Measurements from ENCODE around the gene ANAPC1.
A peak's percentile ranks its signal among the peaks of the same experiment; 100 is the strongest.
"Not testable (repeated sequence)": the region's sequence is repeated elsewhere in the genome, so short reads cannot be mapped to it uniquely, and the experiment has no call there.

Gene ANAPC1, protein sequence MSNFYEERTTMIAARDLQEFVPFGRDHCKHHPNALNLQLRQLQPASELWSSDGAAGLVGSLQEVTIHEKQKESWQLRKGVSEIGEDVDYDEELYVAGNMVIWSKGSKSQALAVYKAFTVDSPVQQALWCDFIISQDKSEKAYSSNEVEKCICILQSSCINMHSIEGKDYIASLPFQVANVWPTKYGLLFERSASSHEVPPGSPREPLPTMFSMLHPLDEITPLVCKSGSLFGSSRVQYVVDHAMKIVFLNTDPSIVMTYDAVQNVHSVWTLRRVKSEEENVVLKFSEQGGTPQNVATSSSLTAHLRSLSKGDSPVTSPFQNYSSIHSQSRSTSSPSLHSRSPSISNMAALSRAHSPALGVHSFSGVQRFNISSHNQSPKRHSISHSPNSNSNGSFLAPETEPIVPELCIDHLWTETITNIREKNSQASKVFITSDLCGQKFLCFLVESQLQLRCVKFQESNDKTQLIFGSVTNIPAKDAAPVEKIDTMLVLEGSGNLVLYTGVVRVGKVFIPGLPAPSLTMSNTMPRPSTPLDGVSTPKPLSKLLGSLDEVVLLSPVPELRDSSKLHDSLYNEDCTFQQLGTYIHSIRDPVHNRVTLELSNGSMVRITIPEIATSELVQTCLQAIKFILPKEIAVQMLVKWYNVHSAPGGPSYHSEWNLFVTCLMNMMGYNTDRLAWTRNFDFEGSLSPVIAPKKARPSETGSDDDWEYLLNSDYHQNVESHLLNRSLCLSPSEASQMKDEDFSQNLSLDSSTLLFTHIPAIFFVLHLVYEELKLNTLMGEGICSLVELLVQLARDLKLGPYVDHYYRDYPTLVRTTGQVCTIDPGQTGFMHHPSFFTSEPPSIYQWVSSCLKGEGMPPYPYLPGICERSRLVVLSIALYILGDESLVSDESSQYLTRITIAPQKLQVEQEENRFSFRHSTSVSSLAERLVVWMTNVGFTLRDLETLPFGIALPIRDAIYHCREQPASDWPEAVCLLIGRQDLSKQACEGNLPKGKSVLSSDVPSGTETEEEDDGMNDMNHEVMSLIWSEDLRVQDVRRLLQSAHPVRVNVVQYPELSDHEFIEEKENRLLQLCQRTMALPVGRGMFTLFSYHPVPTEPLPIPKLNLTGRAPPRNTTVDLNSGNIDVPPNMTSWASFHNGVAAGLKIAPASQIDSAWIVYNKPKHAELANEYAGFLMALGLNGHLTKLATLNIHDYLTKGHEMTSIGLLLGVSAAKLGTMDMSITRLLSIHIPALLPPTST (N-terminal part only)

DNA sequence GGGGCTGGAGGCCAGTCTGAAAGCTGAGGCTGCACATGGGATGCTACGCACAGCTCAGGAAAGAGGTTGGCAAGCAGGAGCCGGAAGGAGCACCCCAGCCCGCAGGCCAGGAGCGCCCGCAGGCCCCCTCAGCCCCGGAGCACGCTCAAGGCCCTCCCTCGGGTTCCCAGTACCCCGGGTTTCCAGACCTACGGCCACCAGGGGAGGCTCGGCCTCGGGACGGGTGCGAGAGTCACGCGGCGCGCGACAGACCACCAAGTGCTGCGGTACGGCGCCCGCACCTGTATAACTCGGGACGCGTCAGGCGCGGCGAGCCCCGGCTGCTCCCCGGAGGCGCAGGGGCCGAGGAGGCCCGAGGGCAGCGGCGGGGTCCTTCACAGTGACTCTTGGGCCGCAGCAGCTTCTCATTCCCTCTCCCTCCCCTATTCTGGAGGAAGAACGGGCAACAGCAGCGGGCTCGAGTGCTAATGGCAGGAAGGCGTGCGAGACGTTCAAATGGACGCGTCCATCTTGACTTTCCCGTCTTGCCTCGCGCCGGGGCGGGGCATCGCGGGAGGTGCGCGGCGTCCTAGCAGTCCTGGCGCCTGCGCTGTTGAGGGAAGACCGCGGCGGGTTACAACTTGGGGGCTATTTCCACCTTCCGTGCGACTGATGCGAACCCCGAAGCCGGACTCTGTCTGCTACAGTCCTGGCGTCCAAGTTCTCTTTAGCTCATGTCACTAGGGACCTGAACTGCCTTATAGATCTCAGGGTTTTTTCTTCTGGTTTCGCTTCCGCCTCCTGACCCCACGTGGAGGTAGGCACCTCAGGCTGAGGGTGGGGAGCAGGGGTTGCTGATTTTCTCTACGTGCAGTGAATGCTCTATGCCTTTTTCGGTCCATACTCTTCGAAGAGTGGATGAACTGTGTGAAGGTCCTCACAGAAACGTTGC lies at the start of gene ANAPC1:
TSS of gene ANAPC1 (minus strand) at position 533 of the 931 bp plus-strand sequence. CDS start 3,368 bp downstream, outside the sequence.
- peak; percentile 92 for DNase-seq

GRCh38 chr2:111932841-111933291 lies 48.9 kb upstream of the ANAPC1 start:
- DNase-seq = no peak

- peak in 1 of 2 experiments; percentile 35 for DNase-seq
Observed at GRCh38 chr2:111930875-111931274, 46.9 kb upstream of the ANAPC1 start.

DNA sequence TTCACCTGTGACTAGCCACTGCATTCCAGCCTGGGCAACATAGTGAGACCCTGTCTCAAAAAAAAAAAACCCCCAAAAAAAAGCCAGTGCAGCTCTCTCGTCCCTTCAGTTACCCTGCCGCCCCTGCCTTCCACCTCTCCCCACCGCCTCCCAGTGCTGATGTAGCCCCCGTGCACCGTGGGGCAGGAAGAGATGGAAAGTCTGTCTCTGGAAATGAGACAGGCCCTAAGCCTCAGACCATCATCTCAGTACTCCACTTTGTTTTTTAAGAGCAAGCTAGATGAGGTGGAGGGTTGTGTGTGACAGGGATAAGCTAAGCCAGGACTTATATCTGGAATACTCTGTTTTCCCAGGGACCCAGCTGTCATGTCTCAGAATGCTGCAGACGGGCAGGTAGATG lies 46.4 kb upstream of the ANAPC1 start:
- peak in 1 of 2 experiments; percentile 26 for DNase-seq

DNA sequence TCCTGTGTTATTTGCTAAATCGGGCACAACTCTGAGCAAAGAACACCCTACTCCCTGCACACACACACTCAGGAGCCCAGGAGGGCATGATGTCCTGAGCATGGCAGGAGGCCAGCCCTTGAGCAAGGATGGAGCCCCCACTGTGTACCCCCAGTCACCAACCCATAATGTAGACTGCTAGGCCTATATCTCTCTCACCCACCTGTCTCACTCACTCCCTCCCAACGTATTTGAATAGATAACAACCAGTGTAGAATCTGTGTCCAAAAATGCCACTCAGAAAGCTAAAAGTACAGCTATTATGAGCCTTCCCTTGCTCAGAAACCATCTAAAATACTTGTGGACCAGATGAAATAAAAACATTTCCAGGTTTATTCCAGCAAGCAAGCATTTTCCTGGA lies 43.7 kb upstream of the ANAPC1 start:
- no peak for DNase-seq

DNA sequence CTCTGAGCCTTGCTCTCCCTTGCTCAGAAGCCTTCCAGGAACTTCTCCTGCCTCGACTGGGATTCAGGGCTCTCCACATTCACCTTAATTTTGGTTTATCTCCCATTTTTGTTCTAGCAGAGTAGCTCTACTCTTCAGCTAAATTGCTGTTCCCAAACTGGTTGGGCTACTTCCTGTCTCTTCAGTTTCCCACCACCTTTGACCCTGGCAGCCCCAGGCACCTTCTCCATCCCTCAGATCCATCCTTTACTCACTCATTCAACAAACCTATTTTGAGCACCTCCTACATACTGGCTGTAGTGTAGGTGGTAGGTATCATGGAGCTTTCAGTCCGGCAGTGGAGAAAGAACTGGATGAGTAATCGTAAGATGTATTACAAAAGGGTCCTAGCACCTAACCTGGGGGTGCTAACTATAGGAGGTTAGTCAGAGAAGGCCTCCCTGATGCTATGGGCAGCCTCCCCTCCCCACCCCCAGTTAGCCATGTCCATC lies 40.7 kb upstream of the ANAPC1 start:
- DNase-seq = no peak

DNA sequence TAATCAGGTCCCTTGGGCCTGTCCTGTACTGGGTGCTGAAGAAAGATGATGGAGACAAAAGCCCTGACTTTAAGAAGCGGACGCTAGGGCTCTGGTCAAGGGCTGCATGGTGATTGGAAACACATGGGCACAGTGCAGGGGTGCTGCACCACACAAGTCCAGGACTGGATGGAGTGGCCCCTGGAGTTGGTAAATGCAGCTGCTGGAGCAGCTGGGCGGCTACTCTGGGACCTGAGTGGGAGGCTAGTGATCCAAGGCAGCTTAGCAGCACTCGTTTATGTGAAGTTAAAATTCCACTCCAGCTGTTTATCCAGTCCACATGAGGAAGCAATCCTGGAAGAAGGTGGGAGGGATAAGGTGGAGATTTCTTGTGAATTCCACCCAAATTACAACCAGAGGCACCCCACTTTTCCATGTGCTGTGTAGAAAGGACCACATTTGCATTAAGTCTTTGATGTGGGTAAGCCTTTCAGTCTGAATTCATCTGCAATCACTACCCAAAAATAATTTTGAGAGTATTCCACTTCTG lies 39.3 kb upstream of the ANAPC1 start:
- no peak for DNase-seq

DNA sequence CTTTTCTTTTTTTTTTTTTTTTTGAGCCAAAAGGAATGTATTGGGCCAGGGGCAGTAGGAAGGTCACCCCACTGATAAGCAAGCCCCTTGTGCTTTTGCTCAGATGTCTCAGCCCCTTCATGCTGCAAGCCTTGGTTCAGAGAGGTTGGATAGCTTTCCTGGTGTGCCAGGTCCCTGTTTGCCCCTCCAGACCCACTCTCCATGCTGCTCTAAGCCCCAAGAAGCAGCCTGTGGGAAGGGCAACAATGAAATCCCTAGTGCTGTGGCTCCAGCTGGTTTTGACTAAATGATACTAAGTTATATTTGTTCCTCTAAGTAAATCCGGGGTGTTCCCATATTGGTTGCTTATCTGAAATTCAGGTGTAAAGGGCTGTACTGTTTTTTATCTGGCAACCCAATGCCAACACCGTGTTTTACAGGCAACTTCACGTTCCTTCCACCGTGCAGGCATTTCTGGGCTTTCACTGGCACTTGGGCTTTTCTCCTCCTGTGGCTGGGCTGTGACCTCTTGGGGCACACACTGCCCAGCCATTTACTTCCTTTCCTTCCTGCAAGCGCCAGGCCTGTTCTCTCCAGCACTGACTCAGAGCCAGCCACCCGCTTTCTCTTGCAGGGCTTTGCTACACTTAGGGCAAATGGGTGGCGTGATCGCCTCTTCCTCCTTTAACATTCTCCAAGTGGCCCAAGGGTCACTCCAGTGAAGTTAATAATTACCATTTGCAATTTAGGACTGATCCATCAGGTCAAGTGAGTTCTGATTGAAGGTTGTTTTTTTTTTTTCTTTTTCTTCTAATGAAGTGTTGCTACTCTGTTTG lies 36.0 kb upstream of the ANAPC1 start:
- no peak for DNase-seq

- DNase-seq = no peak
Observed at GRCh38 chr2:111919365-111919764, 35.4 kb upstream of the ANAPC1 start.

DNA sequence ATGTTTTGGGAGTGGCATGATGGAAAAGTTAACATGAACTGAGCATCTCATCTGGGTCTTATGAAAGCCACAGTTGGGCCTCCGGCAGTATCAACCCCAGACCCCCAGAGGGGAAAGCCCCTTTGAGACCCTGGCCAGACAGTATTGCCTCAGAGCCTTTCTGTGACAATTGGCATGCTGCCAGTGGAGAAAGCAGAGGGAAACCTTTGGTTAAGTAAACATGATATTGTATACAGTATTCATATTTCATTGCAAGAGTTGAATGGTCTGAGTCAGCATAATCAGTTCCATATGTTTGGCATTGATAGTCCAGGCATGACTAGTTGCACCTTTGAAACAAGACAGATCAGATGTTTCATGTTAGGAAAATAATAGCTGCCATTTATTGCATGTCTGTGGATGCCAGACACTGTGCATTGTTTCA lies 34.4 kb upstream of the ANAPC1 start:
- no peak for DNase-seq

DNA sequence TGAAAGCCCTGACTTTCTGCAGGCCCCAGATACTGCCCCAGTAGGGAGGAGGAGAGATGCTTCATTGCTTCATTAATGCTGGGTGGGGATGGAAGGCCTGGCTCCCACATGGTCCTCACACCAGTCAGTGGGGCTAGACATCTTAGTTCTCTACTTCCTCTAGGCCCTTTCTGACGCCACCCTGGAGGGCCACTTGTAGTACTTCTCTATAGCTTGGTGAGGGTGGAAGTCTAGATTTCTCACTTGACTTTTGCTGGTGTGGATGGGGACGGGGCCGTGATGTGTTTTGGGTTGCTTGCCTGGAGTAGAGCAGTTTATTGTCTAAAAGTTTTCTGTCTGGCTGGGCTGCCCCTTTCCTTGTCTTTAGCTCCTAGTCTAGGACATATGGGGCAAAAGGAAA lies 33.1 kb upstream of the ANAPC1 start:
- no peak for DNase-seq

- DNase-seq = no peak
Observed at GRCh38 chr2:111912547-111912946, 28.6 kb upstream of the ANAPC1 start.

DNA sequence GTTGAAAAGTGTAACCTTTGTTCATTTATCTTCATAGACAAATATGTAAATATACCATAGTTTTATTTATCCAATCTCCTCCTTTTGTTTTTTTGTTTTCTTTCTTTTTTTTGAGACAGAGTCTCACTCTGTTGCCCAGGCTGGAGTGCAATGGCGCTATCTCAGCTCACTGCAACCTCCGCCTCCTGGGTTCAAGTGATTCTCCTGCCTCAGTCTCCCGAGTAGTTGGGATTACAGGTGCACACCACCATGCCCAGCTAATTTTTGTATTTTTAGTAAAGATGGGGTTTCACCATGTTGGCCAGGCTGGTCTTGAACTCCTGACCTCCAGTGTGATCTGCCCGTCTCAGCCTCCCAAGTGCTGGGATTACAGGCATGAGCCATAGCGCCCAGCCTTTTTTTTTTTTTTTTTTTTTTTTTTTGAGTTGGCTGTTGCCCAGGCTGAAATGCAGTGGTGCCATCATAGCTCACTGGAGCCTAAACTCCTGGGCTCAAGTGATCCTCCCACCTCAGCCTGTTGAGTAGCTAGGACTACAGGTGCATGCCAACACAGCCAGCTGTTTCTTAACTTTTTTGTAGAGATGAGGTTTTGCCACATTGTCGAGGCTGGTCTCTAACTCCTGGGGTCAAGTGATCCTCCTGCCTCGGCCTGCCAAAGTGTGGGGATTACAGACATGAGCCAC lies 27.4 kb upstream of the ANAPC1 start:
- DNase-seq = not testable (repeated sequence)

DNA sequence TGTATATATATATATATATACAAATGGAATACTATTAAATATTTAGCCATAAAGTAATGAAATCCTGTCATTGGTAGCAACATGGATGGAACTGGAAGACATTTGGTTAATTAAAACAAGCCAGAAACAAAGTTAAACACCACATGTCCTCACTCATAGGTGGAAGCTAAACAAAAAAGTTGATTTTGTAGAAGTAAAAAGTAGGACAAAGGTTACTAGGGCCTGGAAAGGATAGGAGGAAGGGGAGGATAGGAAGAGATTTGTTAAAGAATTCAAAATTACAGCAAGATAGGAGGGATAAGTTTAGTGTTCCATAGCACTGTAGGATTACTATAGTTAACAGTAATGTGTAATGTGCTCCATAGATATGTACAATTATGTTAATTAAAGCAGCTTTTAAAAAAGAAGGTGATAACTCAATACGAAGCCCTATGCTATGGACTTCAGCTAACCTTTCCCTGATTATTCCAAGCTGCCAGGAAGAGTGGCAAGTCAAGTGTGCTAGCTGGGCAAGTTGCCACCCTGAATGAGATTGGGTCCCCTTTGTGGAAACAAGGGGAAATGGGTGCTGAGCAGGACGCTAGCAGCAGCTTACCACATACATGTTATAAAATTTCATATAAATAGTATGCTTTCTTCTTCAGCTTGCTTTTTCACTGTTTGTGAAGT lies 26.8 kb upstream of the ANAPC1 start:
- no peak for DNase-seq

- not testable (repeated sequence) for DNase-seq
Observed at GRCh38 chr2:111909997-111910396, 26.0 kb upstream of the ANAPC1 start.

- no peak for DNase-seq
Observed at GRCh38 chr2:111909079-111909478, 25.1 kb upstream of the ANAPC1 start.

- DNase-seq = no peak
Observed at GRCh38 chr2:111908578-111908977, 24.6 kb upstream of the ANAPC1 start.

DNA sequence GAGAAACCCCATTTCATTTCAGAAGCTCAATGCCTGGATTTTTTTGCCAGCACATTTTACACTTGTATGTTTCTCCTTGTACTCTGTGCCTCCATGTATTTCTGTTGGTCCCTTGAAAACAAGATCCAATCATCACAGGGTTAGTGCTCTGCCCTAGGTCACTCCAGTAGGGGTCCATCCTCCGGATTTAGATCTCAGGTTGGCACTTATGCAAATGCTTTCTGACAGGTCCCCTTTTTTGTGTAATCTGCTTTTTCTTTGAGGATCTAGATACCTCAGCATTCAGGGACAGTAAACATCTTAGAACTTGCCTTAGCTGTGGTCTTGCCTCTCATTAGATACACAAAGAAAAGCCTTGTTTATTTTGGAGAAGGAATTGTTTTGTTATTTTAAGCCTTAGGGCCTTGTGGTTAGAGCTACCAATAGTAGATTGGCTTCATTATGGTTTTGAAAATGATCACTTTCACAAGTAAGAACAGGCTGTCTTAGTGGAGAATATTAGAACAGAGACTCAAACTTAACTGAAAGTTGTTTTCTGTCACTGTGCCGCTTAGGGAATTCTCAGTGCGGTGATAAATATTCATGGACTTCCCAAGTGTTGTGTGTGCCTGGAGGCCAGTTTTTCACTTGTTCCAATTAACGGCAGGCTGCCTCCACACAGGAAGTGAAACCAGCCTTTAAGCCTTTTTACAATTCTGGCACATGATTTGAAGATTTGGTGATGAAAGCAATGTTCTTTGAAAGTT lies 22.2 kb upstream of the ANAPC1 start:
- DNase-seq = no peak

Data from activated T-cell treated with anti-CD3 and anti-CD28 coated beads, Interleukin-2, amount 50 U/mL, for 48 hours (primary cell).